ENCODE measurements around the gene EPHA5. TPM values are rescaled to one million over a fixed set of nuclear protein-coding genes. Genes with fewer than 3 reads are reported as not detected.
A peak's percentile ranks its signal among the peaks of the same experiment; 100 is the strongest.

Gene EPHA5
- total RNA-seq (ENCODE audit: unreplicated experiment) = not detected
- long read RNA-seq = 0 reads

GRCh38 chr4:65670331-65671031 is at the start of gene EPHA5:
EPHA5 (minus strand) TSS chr4:65670489; CDS start chr4:65669742, 747 bp downstream.
- no peaks in the 10 kb centered on the region for H3K9me3 Mint-ChIP-seq (ENCODE audit: unreplicated experiment)
- TF ChIP-seq, protein P1, sequence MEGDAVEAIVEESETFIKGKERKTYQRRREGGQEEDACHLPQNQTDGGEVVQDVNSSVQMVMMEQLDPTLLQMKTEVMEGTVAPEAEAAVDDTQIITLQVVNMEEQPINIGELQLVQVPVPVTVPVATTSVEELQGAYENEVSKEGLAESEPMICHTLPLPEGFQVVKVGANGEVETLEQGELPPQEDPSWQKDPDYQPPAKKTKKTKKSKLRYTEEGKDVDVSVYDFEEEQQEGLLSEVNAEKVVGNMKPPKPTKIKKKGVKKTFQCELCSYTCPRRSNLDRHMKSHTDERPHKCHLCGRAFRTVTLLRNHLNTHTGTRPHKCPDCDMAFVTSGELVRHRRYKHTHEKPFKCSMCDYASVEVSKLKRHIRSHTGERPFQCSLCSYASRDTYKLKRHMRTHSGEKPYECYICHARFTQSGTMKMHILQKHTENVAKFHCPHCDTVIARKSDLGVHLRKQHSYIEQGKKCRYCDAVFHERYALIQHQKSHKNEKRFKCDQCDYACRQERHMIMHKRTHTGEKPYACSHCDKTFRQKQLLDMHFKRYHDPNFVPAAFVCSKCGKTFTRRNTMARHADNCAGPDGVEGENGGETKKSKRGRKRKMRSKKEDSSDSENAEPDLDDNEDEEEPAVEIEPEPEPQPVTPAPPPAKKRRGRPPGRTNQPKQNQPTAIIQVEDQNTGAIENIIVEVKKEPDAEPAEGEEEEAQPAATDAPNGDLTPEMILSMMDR (IDR thresholded peaks at IDR 0.05; ENCODE audit: unreplicated experiment) = no peak
- peak within 1 kb of the TSS; percentile 16 for H3K27ac Mint-ChIP-seq (ENCODE audit: unreplicated experiment)
- no peaks in the 10 kb centered on the region for H3K36me3 Mint-ChIP-seq (ENCODE audit: low read depth, unreplicated experiment)
- peak within 1 kb of the TSS; percentile 87 for H3K4me3 Mint-ChIP-seq (ENCODE audit: unreplicated experiment)
- DNase-seq (ENCODE audit: low spot score) = peak; percentile 67
- H3K4me1 Mint-ChIP-seq (ENCODE audit: unreplicated experiment) = peaks cover 12% of the 10 kb centered on the region
- peaks cover 17% of the 10 kb centered on the region for H3K27me3 Mint-ChIP-seq (ENCODE audit: unreplicated experiment)

DNA sequence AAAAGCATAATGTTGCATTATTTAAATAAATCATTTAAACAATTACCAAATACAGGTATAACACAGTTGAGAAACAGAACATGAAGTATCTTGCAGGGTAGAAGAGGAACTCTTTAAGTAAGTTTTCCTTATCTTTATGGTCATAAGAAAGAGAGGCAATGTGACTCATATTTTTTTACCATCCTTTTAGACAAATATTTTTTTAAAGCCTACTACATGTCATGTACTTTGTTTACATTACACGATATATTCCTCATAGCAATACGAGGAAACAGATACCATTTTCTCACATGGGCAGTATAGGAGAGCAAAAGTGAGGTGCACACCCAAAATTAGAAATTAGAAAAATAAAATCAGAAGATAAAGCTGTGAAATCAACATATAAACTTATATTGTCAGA is 49.3 kb upstream of the EPHA5 start:
- Mint-ChIP-seq H3K27ac (ENCODE audit: unreplicated experiment) (no peak overlapping the region), H3K9me3 (ENCODE audit: unreplicated experiment) (peaks cover 5% of the 10 kb centered on the region), H3K4me1 (ENCODE audit: unreplicated experiment) (no peaks in the 10 kb centered on the region), H3K27me3 (ENCODE audit: unreplicated experiment) (peaks cover 2% of the 10 kb centered on the region), H3K4me3 (ENCODE audit: unreplicated experiment) (no peak overlapping the region), H3K36me3 (ENCODE audit: low read depth, unreplicated experiment) (no peaks in the 10 kb centered on the region)
- TF ChIP-seq, protein P1 (IDR thresholded peaks at IDR 0.05; ENCODE audit: unreplicated experiment) = no peak
- DNase-seq (ENCODE audit: low spot score) = no peak

DNA sequence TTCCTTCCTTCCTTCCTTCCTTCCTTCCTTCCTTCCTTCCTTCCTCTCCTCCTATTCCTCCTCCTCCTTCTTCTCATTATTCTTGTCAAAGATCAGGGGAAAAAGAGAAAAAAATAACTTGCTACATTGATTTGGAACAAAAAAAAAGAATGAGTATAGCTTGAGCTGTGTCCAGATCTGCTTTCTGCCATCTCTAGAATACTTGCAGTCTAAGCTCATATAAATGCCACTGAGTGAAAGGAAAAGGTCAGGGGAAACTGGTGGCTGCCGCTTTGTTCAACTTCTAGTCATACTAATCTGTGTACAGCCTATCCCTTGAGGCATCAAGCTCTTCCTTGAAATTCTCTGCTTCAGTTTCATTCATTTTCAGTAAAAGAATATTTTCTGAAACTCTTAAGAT is 28.3 kb upstream of the EPHA5 start:
- Mint-ChIP-seq H3K27ac (ENCODE audit: unreplicated experiment) (no peak overlapping the region), H3K4me1 (ENCODE audit: unreplicated experiment) (no peaks in the 10 kb centered on the region), H3K36me3 (ENCODE audit: low read depth, unreplicated experiment) (no peaks in the 10 kb centered on the region), H3K4me3 (ENCODE audit: unreplicated experiment) (no peak overlapping the region), H3K27me3 (ENCODE audit: unreplicated experiment) (no peaks in the 10 kb centered on the region), H3K9me3 (ENCODE audit: unreplicated experiment) (no peaks in the 10 kb centered on the region)
- no peak for DNase-seq (ENCODE audit: low spot score)
- TF ChIP-seq, protein P1 (IDR thresholded peaks at IDR 0.05; ENCODE audit: unreplicated experiment) = no peak

DNA sequence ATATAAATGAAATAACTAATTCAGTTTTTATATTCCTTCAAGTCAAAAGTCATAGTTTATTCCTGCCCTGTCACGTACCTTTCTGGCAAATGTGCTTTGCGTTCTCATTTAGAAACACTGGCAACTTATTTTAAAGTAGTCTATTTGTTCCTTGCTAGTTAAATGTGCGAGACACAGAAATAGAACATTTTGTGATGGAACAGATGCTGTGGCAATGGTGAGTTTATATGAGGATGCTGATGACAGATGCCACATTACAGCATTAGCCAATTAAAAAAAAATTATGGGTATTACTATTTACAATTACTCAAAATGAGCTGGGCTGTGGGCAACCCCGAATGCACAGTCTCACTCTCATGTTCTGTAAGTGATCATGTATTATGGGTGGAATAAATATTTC is 26.1 kb upstream of the EPHA5 start:
- Mint-ChIP-seq H3K36me3 (ENCODE audit: low read depth, unreplicated experiment) (no peaks in the 10 kb centered on the region), H3K4me1 (ENCODE audit: unreplicated experiment) (no peaks in the 10 kb centered on the region), H3K9me3 (ENCODE audit: unreplicated experiment) (no peaks in the 10 kb centered on the region), H3K27ac (ENCODE audit: unreplicated experiment) (no peak overlapping the region), H3K27me3 (ENCODE audit: unreplicated experiment) (no peaks in the 10 kb centered on the region), H3K4me3 (ENCODE audit: unreplicated experiment) (no peak overlapping the region)
- TF ChIP-seq, protein P1 (IDR thresholded peaks at IDR 0.05; ENCODE audit: unreplicated experiment) = no peak
- DNase-seq (ENCODE audit: low spot score) = no peak

DNA sequence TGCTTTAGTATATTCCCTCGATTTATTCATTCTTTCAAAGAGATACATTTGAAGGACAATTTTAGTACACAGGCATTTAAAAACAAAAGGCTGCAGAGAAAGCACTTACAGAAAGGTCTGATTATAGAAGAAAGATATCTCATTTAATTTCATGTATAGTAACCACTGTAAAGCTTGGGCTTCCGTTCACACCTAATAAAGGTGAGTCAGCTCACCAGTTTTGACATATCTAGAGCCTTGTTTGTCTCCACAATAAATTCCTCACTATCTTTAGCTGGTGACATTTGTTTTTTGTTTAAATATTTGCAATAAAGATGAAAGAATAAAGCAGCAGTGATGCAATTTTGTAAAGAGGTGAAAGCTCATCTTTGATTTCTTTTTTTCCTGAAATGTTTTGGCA is 1.1 kb upstream of the EPHA5 start:
- Mint-ChIP-seq H3K4me1 (ENCODE audit: unreplicated experiment) (peaks cover 12% of the 10 kb centered on the region), H3K27ac (ENCODE audit: unreplicated experiment) (no peak overlapping the region), H3K4me3 (ENCODE audit: unreplicated experiment) (no peak overlapping the region), H3K9me3 (ENCODE audit: unreplicated experiment) (no peaks in the 10 kb centered on the region), H3K36me3 (ENCODE audit: low read depth, unreplicated experiment) (no peaks in the 10 kb centered on the region), H3K27me3 (ENCODE audit: unreplicated experiment) (peaks cover 17% of the 10 kb centered on the region)
- TF ChIP-seq, protein P1 (IDR thresholded peaks at IDR 0.05; ENCODE audit: unreplicated experiment) = no peak
- DNase-seq (ENCODE audit: low spot score) = no peak
